Medulla oblongata (tissue), 1 donor: ENCODE results near the gene ANKEF1.

ENCODE experiments used
- DNase-seq: peaks from one replicate; pipeline ENCODE4 v3.0.0-alpha.2; 2015; ENCODE audit errors: extremely low spot score

Gene ANKEF1

GRCh38 chr20:10089871-10090587, 55.2 kb downstream of the ANKEF1 start:
- DNase-seq = no peak

GRCh38 chr20:10090588-10091166, 55.9 kb downstream of the ANKEF1 start:
- DNase-seq = peak; percentile 80

DNA sequence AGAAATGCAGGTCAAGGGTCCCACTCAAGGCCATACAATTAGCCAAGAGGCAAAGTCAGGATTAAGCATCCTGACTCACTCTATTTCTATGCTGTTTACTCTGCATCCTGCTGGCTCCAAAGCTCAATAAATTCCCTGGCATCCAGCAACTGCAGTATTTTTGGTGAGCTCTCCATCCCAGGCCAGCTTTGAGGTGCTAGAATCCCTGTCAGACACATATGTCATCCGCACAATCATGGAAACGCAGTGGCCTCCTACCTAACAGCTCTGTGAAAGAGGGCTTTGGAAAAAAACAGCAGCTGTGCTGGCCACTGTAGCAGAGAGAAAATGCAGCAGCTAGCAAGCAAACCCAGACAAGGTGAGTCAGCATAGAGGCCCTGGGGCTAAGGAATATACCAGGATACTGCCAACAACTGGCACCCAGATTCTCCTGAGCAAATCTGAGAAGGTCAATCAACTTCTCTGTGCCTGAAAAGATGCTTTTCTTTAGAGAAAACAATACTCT, 58.4 kb downstream of the ANKEF1 start:
- no peak for DNase-seq

DNA sequence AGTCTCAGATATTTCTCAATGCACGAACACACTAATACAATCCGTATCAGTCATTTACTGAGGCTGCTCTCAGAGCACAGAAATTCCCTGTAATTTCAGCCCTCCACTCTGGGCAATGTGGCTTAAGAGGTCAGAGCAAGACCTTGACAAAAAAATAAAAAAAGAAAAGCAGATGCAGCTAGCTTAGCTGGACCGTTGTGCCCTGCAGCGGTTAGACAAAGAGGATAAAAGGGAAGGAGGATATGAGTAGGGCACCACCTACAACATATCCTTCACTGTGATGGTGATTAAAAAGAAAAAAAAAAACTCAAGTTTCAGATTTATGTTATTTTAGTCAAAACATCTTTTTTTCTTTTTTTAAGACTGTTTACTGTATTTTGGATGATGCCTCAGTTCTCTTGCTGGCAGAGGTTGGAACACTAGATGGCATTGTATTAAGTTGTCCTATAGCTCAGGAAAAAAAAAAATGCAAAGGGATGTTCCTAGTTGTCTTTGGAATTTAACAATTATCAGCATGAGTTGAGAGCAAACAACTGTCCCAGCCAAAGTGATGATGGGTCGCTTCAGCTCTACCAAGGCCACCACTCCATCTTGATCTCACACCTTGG, 59.9 kb downstream of the ANKEF1 start:
- no peak for DNase-seq

- no peak for DNase-seq
Observed at GRCh38 chr20:10096790-10097189, 62.0 kb downstream of the ANKEF1 start.

DNA sequence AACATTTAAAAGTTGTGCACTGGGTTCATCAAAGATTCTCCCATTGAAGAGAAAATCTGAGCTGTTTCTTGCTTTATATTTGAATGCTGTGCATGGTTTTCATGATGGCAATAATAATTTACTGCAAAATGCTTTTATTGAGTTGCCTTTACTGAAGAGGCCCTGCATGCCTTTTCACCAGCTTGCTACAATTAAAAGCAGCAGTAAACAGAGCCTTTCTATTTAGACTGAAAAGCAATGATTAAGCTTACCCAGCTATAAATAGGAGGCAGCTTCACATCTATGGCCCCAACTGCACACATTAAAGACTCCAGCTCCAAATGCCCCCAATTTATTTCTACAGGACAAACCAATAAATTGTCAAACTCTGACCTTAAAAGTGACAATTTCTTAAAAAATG, 70.3 kb downstream of the ANKEF1 start:
- no peak for DNase-seq
